ENCODE data around the gene TBCK.
"Not testable (repeated sequence)": the region's sequence is repeated elsewhere in the genome, so short reads cannot be mapped to it uniquely, and the experiment has no call there.

The TBCK gene

DNA sequence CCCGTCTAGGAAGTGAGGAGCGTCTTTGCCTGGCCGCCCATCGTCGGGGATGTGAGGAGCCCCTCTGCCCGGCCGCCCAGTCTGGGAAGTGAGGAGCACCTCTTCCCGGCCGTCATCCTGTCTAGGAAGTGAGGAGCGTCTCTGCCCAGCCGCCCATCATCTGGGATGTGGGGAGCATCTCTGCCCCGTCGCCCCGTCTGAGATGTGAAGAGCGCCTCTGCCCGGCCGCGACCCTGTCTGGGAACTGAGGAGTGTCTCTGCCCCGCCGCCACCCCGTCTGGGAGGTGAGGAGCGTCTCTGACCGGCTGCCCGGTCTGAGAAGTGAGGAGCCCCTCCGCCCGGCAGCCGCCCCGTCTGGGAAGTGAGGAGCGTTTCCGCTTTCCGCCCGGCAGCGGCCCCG is 5.2 kb upstream of the TBCK start:
- not testable (repeated sequence) for DNase-seq (ENCODE audit: low spot score)

DNA sequence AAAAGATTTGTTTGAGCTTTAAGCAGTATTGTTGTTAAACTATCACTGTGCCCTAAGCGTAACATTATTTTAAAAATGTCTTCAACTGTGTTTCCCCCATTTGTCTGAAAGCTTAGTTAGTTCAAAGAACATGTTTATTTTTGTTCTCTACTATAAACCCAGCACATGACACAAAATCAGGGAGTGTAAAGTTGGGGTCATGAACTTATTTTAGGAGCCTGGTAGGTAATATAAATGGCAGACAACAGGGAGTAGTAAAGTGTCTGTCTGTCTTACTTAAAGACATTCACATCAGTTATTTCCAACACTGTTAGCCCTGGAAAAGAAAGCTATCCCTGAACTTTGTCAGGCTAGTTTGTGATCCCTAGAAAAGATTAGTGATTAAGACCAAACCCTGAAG is 4.2 kb upstream of the TBCK start:
- no peak for DNase-seq (ENCODE audit: low spot score)

DNA sequence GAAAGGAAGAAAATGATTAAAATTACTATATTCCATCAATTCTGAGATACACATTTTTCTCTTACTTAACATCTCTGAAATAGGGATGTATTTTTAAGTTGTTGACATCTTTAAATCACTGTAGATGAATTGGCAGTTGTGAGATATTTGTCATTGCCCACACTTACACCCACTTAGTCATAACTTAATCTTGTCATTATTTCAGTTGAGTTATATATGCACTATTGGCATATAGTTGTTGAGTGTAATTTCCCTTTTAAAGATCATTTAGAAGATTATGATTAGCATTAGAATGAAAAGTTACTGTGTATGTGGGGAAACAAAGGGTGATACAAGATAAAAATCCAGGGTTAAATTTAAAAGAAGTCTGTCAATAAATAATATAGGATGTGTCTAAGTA is 2.5 kb upstream of the TBCK start:
- DNase-seq (ENCODE audit: low spot score), result no peak

DNA sequence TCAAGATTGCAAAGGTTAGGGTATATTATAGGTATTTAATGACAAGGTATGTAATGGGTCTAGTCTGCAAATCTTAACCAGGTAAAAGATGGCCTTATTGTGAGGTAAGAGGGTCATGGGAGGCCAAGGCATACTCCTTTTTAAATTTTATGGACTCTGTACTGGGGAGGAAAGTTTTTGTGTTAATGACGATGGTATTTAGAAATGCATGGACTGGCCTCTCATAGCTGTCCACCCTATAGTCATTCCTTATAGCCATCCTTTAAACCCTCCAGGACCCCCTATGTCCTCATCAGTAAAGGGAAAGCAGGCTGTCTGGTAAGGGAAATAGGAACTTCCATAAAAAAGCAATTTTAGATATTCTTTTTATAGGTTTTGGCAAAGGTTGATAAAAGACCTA is 1.8 kb upstream of the TBCK start:
- DNase-seq (ENCODE audit: low spot score), result no peak

DNA sequence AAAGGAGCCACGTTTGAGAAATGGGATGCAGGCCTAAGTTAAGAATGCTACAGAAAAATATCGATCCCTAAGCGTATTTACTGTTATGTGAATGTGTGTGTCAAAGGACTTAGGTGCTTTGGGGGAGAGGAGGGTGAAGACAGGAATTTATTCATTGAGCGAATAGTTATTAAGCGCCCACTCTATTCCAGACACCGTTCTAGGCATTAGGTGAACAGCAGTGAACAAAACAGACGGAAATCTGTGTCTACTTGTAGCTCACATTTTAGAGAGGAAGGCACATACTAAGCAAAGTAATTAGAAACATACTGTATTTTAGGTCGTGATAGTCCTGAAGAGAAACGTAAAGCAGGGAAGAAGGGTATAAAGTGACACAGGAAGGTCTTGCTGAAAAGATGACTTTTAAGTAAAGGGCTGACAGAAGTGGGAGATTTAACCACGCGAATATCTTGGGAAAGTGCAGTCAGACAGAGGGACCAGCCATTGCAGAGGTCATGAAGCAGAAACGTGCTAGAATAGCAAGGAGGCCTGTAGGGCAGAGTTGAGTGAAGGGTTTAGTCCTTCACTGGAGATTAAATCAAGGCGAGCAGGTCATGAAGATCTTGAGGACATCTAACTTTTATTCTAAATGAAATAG is 882 bp upstream of the TBCK start:
- DNase-seq (ENCODE audit: low spot score), result peak; percentile 16

DNA sequence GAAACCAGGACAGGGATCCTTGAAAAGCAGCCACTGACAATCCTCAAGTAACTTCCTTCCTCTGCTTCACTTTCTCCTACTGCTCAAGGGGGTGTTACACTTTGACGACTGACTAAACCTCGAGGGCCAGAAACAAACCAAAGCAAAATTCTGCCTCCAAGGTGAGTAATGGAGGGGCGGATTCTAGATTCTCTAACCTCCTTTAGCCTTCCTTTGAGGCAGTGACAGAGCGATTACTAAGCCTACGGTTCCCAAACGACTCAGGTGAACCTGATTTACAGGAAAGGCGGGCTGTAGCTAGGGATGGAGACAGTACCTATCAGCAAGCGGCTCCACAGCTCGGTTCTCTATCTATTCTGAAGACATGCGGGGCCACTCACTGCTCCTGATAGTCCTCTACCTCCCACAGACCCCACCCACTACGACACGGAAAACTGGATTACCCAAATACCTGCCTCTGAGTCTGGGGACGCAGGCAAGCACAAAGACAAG is 487 bp downstream of the TBCK start:
- peak; percentile 38 for DNase-seq (ENCODE audit: low spot score)

DNA sequence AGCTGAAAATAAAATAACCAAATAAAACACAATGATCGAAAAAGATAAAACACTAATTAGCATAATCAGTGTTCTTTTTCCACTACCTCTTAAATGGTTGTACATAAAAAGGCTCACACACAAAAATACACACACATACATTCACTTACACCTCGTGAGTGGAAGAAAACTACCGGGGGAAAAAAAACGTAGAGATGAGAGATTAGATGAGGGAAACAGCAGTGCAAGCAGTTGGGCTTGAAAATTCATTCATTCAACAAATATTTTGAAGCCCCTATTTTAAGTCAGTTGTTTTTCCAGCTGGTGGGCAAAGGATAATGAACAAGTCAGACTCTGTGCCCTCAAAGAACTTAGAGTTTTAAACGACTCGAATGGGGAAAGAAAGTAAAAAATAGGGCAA is 1.0 kb downstream of the TBCK start:
- no peak for DNase-seq (ENCODE audit: low spot score)

DNA sequence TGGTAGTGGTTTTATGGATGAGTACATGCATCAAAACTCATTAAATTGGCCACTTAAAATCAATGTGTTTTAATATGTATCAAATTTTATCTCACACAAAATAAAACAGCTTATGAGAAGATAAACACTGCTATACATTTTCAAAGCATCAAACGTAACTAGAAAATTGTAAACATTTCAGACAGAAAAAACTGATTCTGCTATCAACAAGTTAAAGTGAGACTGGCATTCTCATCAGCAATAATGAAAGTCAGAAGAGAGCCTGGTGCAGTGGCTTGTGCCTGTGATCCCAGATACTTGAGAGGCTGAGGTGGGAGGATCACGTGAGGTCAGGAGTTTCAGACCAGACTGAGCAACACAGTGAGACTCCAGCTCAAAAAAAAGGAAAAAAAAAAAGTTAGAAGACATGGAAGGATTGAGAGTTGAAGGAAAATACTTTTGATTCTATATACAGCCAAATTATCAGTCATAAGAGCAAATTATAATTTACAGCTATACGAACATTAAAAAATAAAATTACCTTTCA is 2.9 kb downstream of the TBCK start:
- DNase-seq (ENCODE audit: low spot score), result no peak

DNA sequence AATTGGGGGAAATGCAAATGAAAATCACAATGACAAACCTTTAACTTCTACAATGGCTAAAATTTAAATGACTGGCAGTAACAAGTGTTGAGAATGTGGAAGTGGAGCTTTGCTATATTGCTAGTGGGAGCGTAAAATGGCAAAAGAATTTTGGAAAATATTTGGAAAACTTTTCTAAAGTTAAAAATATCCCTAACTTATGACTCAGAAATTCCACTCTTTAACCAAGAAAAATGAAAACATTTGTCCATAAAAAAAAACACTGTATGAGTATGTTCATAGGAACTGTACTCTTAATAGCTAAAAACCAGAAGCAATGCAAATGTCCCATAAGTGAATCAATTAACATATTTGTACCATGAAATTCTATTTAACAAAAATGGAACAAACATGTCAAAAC is 3.6 kb downstream of the TBCK start:
- DNase-seq (ENCODE audit: low spot score), result no peak

DNA sequence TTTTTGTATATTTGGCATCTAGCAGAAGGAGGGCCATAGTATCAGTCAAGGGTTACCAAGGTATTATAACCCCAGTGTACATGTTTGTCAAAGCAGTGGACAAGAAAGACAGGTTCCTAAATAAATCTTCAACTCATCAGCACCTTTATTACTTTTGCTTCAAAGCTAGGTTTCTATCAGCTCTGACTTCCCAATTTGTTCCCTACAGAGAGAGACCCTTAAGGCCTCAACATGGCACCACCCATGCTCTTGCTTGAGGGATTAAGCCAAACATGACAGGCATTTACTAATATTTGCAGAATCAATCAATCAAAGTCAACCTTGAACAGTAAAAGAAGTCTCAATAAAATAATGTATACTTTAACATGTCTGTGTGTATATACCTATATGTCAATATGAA is 9.4 kb downstream of the TBCK start:
- DNase-seq (ENCODE audit: low spot score), result no peak

DNA sequence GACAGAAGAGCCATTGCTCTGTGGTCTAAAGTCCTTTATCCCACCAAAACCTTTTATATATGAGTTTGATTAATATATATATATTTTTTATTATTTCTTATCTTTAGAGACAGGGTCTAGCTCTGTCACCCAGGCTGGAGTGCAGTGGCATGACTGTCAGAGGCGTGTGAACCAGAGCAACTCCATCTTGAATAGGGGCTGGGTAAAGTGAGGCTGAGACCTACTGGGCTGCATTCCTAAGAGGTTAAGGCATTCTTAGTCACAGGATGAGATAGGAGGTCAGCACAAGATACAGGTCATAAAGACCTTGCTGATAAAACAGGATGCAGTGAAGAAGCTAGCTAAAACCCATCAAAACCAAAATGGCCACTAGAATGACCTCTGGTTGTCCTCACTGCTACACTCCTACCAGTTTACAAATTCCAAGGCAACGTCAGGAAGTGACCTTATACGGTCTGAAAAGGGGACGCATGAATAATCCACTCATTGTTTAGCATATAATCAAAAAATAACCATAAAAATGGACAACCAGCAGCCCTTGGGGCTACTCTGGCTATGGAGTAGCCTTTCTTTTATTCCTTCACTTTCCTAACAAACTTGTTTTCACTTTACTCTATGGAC is 10.5 kb downstream of the TBCK start:
- DNase-seq (ENCODE audit: low spot score), result no peak

DNA sequence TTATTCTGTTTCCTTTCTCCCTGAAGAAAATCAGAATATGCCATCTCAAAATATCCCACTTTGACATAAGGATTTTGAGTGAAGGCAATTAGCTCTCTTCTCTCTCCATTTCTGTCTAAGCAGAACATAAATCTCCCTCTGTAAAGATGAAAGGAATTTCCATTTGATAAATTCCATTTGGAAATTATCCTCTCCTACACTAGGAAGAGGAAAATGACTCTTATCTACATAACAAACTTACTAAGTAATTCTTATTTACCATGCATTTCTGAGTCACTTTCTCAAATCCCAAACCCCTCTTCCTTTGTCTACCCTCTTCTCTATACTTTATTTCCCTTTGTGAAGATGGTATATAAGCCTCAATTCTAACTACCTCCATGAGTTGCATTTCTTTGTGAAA is 11.4 kb downstream of the TBCK start:
- no peak for DNase-seq (ENCODE audit: low spot score)

DNA sequence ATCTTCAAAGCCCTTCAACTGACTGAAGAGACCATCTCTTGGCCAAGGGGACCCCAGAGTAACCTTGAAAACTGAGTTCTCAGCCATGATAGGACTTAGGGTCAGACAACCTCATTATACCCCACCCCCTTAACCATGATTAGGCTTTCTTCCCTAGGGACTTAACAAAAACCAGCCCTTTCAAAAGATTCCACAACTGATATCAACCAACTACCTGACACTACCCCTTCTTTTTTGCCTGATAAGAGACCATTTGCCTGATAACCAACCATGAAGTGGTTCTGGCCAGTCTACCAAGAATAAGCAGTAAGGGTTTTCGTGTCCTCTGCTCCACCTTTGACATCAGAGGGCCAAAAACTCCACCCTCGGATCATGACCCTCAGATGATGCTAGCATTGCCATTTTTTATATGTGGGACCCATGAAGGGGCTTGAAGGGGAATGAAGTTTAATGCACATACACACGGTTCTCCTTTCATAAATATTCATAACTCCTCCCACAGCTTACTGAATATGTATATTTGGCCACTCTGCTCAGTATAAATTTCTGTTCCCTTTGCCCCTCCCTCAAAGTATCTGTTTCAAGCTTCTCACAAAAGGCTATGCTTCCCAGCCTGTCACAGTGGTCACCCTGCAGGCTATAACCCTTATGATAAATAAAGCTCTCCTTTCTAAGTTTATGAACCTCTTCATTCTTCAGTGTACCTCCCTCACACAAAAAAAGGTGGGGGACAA is 12.3 kb downstream of the TBCK start:
- no peak for DNase-seq (ENCODE audit: low spot score)

DNA sequence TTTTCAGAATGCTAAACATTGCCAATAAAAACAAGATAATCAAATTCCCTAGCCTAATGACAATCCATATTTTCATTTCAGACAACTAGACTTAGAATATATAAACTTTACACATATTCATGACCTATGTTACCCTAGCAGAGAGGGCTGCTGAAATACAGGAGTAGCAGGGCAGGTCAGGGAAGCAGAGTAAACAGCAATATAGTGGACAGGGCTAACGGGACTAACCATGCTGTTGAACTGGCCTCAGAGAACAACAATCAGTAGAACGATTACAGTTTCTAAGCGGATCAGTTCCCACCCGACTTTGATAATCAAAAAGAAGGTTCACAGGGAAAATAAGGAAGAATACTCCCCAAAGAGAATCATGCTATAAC is 14.0 kb downstream of the TBCK start:
- DNase-seq (ENCODE audit: low spot score), result no peak

DNA sequence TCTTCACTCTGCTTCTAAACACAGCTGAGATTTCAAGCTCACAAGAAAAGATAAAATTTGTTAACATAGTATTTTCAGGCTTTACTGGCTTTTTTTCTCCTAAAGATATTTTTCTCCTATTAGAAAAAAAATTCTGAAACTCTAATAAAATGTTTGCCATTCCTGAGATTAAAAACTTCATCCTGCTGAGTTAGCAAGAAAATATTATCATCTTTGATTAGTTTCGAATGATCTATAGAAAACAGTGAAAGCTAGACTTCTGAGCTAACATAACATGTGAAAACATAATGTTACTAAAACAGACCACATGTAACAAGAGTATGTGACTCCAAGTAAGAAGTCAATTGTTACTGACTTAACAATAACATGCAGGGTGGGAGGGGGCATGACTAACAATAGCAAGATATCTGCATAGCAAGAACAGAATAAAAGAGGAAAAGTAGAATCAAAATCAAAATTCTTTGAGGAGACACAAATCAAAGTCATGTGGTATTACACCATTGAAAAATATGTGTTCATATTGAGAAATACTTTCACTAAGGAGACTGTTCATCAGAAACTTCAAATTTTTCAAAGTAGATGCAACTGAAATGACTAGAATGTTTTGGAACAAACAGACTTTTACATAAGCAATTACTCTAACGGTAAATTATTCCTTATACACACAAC is 14.5 kb downstream of the TBCK start:
- DNase-seq (ENCODE audit: low spot score), result no peak

DNA sequence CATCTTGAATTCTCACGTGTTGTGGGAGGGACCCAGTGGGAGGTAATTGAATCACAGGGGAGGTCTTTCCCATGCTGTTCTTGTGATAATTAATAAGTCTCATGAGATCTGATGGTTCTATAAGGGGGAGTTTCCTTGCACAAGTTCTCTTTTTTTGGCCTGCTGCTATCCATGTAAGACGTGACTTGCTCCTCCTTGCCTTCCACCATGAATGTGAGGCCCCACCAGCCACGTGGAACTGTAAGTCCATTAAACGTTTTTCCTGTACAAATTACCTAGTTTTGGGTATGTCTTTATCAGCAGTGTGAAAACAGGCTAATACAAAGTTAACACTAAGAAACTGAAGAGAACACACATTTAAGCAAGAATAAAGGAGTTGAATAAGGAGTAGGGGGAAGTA is 16.0 kb downstream of the TBCK start:
- no peak for DNase-seq (ENCODE audit: low spot score)

DNA sequence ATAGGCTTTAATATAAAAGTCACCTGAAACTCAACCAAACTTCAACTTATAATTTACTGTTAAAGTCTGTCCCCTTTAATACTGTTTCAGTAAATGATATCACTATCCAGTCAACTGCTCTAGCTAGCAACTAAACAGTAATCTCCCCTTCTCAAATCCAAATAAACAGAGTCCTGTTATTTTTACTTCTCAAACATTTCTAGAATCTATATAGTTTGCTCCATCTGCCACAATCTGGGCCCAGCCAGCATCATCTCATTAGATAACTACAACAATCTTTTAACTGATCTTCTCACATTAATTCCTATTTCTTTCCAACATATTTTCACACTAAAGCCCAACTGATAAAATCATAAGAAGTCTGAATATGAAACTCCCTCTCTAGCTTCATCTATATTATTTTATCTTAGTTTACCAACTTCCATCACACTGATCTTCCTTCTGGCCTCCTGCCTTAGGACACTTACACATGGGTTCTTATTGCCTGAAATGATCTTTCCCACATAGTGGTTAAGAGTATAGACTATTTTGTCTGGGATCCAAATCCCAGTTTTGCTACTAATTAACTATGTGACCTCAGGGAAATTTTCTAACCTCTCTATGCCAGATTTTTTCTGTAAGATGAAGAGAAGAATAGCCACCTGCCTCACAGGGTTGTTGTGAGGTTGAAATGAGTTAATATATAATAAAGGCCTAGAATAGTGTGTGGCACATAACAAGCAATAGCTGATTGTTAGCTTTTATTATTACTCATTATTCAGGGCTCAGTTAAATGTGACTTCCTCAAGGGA is 18.6 kb downstream of the TBCK start:
- no peak for DNase-seq (ENCODE audit: low spot score)

DNA sequence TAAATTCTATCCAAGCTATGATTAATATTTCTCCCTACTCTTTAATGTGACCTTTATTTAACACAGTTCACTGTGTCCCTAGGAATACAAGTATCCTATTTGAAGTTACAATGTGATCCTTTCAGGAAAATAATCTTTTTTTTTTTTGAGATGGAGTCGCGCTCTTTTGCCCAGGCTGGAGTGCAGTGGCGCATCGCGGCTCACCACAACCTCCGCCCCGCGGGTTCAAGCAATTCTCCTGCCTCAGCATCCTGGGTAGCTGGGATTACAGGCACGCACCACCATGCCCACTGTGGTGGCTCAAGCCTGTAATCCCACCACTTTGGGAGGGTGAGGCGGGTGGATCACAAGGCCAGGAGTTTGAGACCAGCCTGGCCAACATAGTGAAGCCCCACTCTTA is 21.9 kb downstream of the TBCK start:
- no peak for DNase-seq (ENCODE audit: low spot score)

DNA sequence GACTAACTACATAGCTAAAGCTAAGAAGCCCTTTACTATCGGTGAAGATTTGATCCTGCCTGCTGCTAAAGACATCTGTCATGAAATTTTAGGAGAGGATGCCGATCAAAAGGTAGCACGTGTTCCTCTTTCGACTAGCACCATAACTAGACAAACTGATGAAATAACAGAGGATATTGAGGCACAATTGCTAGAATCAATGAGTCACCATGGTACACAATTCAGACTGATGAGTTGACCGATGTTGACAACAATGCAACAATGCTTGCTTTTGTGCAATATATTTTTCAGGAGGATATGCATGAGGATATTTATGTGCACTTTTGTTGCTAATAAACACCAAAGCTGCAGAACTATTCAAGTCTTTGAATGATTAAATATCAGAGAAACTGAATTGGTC is 24.3 kb downstream of the TBCK start:
- DNase-seq (ENCODE audit: low spot score), result no peak

DNA sequence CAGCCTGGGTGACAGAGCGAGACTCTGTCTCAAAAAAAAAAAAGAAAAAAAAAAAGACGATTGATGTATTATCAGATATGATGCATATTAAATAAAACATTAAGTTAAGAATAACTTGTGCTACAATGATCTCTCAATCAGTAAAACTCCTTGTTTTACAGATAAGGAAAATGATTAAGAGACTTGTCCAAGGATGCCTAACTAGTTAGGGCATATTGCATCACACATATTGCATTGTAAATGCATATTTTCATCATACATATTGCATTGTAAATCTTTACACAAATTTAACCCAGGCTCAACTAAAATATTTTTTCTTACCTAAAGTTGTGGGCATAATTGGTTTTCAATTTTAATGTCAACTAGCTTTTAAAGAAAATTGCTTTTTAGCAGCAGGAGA is 26.3 kb downstream of the TBCK start:
- no peak for DNase-seq (ENCODE audit: low spot score)

DNA sequence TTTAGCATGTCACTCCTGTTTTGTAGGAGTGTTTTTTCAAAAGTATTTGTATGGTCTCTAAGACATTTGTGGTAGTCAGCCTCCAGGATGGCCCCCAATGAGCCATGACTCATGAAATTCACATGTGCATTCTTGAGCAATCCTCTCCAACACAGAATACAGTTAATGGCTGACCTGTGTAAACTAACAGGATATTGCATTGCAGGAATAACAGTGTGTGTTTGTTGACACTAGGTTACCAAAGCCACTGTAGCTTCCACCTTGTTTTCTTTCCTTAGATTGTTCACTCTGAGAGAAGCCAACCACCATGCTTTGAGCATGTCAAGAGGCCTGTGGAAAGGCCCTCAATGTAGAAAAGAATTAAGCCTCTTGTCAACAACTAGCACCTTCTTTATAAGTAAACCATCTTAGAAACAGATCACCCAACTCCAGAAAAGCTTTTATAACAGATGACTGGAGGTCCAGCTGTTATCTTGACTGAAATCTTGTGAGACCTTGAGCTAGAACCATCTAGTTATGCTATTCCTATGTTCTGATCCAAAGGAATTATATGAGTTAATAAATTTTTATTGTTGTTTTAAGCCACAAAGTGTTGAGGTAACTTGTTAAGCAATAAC is 28.5 kb downstream of the TBCK start:
- DNase-seq (ENCODE audit: low spot score), result no peak
